Measurements from ENCODE around the gene SARNP. TPM values are rescaled to one million over a fixed set of nuclear protein-coding genes. Genes with fewer than 3 reads are reported as not detected.

The SARNP gene
- polyA plus RNA-seq, 2 of the 4 experiments (the other 2 are of a cell fraction): 123 to 198 TPM

- TF ChIP-seq HOXB13 (CRISPR knock-in tag; IDR thresholded peaks at IDR 0.05; ENCODE audit: low read depth): no peak
- no peak for TF ChIP-seq USF2 (IDR thresholded peaks at IDR 0.05)
- no peak for TF ChIP-seq RNF2 (IDR thresholded peaks at IDR 0.05; ENCODE audit: borderline replicate concordance, low read depth)
Measured at GRCh38 chr12:55717011-55718007, 100.2 kb downstream of the SARNP start (continued).

GRCh38 chr12:55716582-55716957 is 101.0 kb downstream of the SARNP start:
- peak overlapping the region; percentile 86 for H3K4me3 ChIP-seq
- POLR2A ChIA-PET: interaction anchor here (1.2 to 1.5 kb wide), 5 partner anchors 8 to 113 kb away, joined by 5 to 10 read pairs (median 6); partner anchors contain the start of genes CD63, DNAJC14, ORMDL2 and SARNP
- peak overlapping the region; percentile 93 for H3K4me2 ChIP-seq
- H3K4me1 ChIP-seq: peaks cover 52% of the 10 kb centered on the region
- ATAC-seq (peak; percentile 9 to 40; a peak in 4 of 6 replicates), DNase-seq (ENCODE audit: low read depth in 1 of 2, low spot score in 1 of 2) (no peak), FAIRE-seq (no peak)
- WGBS (ENCODE audit: missing lambda C conversion rate): 2% methylated on average over 13 of the region's 13 CpGs
- CTCF ChIA-PET: interaction anchor here (0.7 to 12.3 kb wide), 7 partner anchors 8 to 97 kb away, joined by 3 to 139 read pairs (median 20); partner anchors contain the start of genes GDF11 and ITGA7
- H3K9me3 ChIP-seq: no peaks in the 10 kb centered on the region
- TF ChIP-seq MAFK (IDR thresholded peaks at IDR 0.05; ENCODE audit: partially characterized antibody): no peak
- no peak for TF ChIP-seq CTCF (IDR thresholded peaks at IDR 0.05)
- no peak for TF ChIP-seq NFE2L2 (conservative IDR thresholded peaks at IDR 0.05; ENCODE audit: low read length)
- no peak for TF ChIP-seq HMGXB4 (CRISPR knock-in tag; IDR thresholded peaks at IDR 0.05; ENCODE audit: borderline replicate concordance)
- TF ChIP-seq FOSB (CRISPR knock-in tag; IDR thresholded peaks at IDR 0.05): no peak
- TF ChIP-seq POLR2A (IDR thresholded peaks at IDR 0.05; ENCODE audit: low read length): no peak
- H3K27ac ChIP-seq: peak overlapping the region; percentile 96 to 97

GRCh38 chr12:55715833-55716581 is 101.5 kb downstream of the SARNP start, which contains the start of gene BLOC1S1:
BLOC1S1 (plus strand) TSS chr12:55716046; CDS start chr12:55716052, 6 bp downstream.
- H3K27ac ChIP-seq: peak within 1 kb of the TSS; percentile 96 to 97
- H3K4me1 ChIP-seq: peaks cover 47% of the 10 kb centered on the region
- peak within 1 kb of the TSS; percentile 86 for H3K4me3 ChIP-seq
- H3K4me2 ChIP-seq: peak within 1 kb of the TSS; percentile 93
- ChIA-PET POLR2A (interaction anchor here (0.7 to 1.5 kb wide), 7 partner anchors 9 to 114 kb away, joined by 4 to 10 read pairs (median 5); partner anchors contain the start of genes CD63, DNAJC14, ORMDL2 and SARNP), CTCF (interaction anchor here (0.7 to 12.3 kb wide), 8 partner anchors 9 to 59 kb away, joined by 3 to 139 read pairs (median 14); partner anchors contain the start of genes GDF11 and ITGA7)
- 4% methylated on average over 32 of the region's 42 CpGs for WGBS (ENCODE audit: missing lambda C conversion rate)
- peak; percentile 95 to 98 for DNase-seq (ENCODE audit: low read depth in 1 of 2, low spot score in 1 of 2)
- peak; percentile 70 for FAIRE-seq
- ATAC-seq: peak; percentile 78 to 88
- H3K9me3 ChIP-seq: no peaks in the 10 kb centered on the region
- TF ChIP-seq USF2 (IDR thresholded peaks at IDR 0.05) (peak; percentile 100), MAZ (IDR thresholded peaks at IDR 0.05; ENCODE audit: borderline replicate concordance, low read depth, low read length) (0 out of 2 replicates have a peak, but pooled peaks have one; percentile 22), MAFK (IDR thresholded peaks at IDR 0.05; ENCODE audit: partially characterized antibody) (no peak), SMC3 (IDR thresholded peaks at IDR 0.05) (no peak), GATA3 (IDR thresholded peaks at IDR 0.05; ENCODE audit: borderline replicate concordance) (no peak; the same call in 1 of the 2 replicates), POLR2AphosphoS2 (conservative IDR thresholded peaks at IDR 0.05; ENCODE audit: low read length) (no peak), PHF8 (IDR thresholded peaks at IDR 0.05; ENCODE audit: borderline replicate concordance, low read depth) (peak; percentile 98), SREBF2 (IDR thresholded peaks at IDR 0.05) (no peak), HMGXB4 (CRISPR knock-in tag; IDR thresholded peaks at IDR 0.05; ENCODE audit: borderline replicate concordance) (peak; percentile 80; the same call in 1 of the 2 replicates), JUNB (IDR thresholded peaks at IDR 0.05) (no peak), HOXB5 (CRISPR knock-in tag; IDR thresholded peaks at IDR 0.05) (peak; percentile 79; the same call in 1 of the 2 replicates), BHLHE40 (IDR thresholded peaks at IDR 0.05; ENCODE audit: low read depth, low read length) (peak; percentile 71), E2F6 (IDR thresholded peaks at IDR 0.05; ENCODE audit: borderline replicate concordance, low read depth) (peak; percentile 84; the same call in 1 of the 2 replicates), HEYL (CRISPR knock-in tag; IDR thresholded peaks at IDR 0.05) (0 out of 2 replicates have a peak, but pooled peaks have one; percentile 47), JUN (IDR thresholded peaks at IDR 0.05) (peak; percentile 58 to 77; a peak in 2 of 5 replicates), CHD2 (IDR thresholded peaks at IDR 0.05; ENCODE audit: low read length, partially characterized antibody) (no peak)
